ENCODE results near the gene GXYLT2.

Gene GXYLT2

DNA sequence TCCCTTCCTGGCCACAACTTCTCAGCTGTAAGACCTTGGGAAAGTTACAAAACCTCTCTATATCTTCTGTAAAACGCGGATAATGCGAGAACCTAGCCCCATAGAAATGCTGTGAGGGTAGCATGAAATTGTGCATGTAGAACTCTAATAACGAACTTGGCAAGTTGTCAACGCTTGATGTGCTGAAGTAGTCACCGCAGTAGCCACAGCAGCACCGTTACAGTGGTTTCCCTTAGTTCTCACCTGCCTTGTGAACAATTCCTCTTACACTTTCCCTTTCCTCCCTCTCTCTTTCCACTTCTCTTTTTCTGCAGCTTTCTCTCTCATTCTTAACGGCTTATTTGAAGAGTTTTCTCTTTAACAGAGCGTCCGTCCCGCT is 39.2 kb upstream of the GXYLT2 start:
- peak; percentile 77 for DNase-seq (ENCODE audit: low read depth)
- H3K4me3 ChIP-seq (ENCODE audit: low read depth, low read length): peak overlapping the region; percentile 91
- TF ChIP-seq CTCF (IDR thresholded peaks at IDR 0.05; ENCODE audit: low read depth, low read length, missing control alignments): no peak

DNA sequence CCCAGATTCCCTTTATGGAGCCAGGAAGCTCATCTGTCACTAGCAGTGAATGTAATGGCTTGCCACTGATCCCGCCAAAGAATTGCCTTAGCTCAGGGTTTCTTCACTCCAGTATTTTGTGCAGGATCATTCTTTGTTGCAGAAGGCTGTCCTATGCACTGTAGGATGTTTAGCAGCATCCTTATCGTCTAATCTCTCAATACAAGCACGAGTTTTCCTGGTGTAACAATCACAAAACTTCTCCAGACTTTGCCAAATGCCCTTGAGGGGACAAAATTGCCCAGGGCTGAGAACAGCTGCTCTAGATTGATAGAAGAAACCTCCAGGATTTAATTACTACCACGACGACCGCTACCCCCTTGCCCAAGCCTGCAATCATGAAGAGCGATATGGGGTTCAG is 32.8 kb upstream of the GXYLT2 start:
- no peak overlapping the region for H3K4me3 ChIP-seq (ENCODE audit: low read depth, low read length)
- no peak for DNase-seq (ENCODE audit: low read depth)
- no peak for TF ChIP-seq CTCF (IDR thresholded peaks at IDR 0.05; ENCODE audit: low read depth, low read length, missing control alignments)

GRCh38 chr3:72860053-72860452 is 27.8 kb upstream of the GXYLT2 start:
- no peak for DNase-seq (ENCODE audit: low read depth)
- no peak overlapping the region for H3K4me3 ChIP-seq (ENCODE audit: low read depth, low read length)
- TF ChIP-seq CTCF (IDR thresholded peaks at IDR 0.05; ENCODE audit: low read depth, low read length, missing control alignments): no peak

- no peak for TF ChIP-seq CTCF (IDR thresholded peaks at IDR 0.05; ENCODE audit: low read depth, low read length, missing control alignments)
- H3K4me3 ChIP-seq (ENCODE audit: low read depth, low read length): no peak overlapping the region
- DNase-seq (ENCODE audit: low read depth): no peak
Observed at GRCh38 chr3:72860846-72861245, 27.0 kb upstream of the GXYLT2 start.

DNA sequence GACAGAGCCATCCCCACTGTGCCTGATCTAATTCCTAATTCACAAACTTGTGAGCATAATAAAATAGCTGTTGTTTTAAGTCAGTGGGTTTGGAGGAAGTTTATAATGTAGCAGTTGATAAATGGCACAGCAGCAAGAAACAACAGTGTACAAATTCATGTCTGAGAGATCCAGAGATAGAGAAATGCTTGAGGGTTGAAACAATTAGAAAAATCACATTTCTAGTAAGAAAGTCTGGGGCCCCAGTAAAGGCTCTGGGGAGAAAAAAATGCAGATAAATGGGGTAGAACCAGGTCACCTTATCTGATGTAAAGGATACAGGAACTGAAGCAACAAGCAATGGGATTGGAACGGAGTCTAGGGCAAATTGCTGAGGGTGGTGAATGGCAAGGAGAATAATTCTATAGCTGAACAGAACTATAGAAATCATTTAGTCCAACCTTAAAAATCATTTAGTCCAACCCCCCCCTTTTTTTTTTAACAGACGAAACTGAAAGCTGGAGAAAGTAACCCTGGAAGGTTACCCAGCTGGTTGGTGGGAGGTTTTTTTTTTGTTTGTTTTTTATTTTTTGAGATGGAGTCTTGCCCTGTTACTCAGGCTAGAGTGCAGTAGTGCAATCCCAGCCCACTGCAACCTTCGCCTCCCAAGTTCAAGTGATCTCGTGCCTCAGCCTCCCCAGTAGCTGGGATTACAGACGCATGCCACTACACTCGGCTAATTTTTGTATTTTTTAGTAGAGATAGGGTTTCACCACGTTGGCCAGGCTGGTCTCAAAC is 25.3 kb upstream of the GXYLT2 start:
- no peak for TF ChIP-seq CTCF (IDR thresholded peaks at IDR 0.05; ENCODE audit: low read depth, low read length, missing control alignments)
- no peak for DNase-seq (ENCODE audit: low read depth)
- no peak overlapping the region for H3K4me3 ChIP-seq (ENCODE audit: low read depth, low read length)

GRCh38 chr3:72872183-72872582 is 15.7 kb upstream of the GXYLT2 start:
- TF ChIP-seq CTCF (IDR thresholded peaks at IDR 0.05; ENCODE audit: low read depth, low read length, missing control alignments): no peak
- no peak overlapping the region for H3K4me3 ChIP-seq (ENCODE audit: low read depth, low read length)
- DNase-seq (ENCODE audit: low read depth): no peak

GRCh38 chr3:72887343-72887704 is 522 bp upstream of the GXYLT2 start:
- H3K4me3 ChIP-seq (ENCODE audit: low read depth, low read length): no peak overlapping the region
- TF ChIP-seq CTCF (IDR thresholded peaks at IDR 0.05; ENCODE audit: low read depth, low read length, missing control alignments): no peak
- no peak for DNase-seq (ENCODE audit: low read depth)

Measured in GM12864 (cell line).